Body of pancreas (tissue), 4 donors: ENCODE measurements around the gene RAX2. TPM values are rescaled to one million over a fixed set of nuclear protein-coding genes. Genes with fewer than 3 reads are reported as not detected.

Source experiments
- ATAC-seq: fragments of 150-250 bp; one replicate; pipeline ENCODE4 v1.9.1; 2016
- DNase-seq, 4 donors: peaks; one replicate each; pipeline ENCODE4 v3.0.0-alpha.2; 2019
- H3K27ac ChIP-seq, 4 donors: fragments of 200-600 bp; sonication (generic); 1 replicate in 3 of 4; 2 replicates in 1 of 4; pipeline versions ENCODE4 v1.5.1 to v1.6.1; 2016 to 2019; ENCODE audit warnings: mild to moderate bottlenecking in 1 of 4, mixed read lengths in 1 of 4, moderate library complexity in 1 of 4
- H3K27me3 ChIP-seq, 2 donors: fragments of 200-600 bp; sonication (generic); one replicate each; pipeline ENCODE4 v1.6.0; 2016; ENCODE audit warnings: mild to moderate bottlenecking in 1 of 2
- H3K36me3 ChIP-seq, 2 donors: fragments of 200-600 bp; sonication (generic); replicated peaks in 1 of 2; 2 replicates each; pipeline ENCODE4 v1.5.1; 2016; ENCODE audit warnings: low read depth in 2 of 2; ENCODE audit not compliant: insufficient read depth in 1 of 2
- H3K4me1 ChIP-seq: fragments of 200-600 bp; sonication (generic); one replicate; pipeline ENCODE4 v1.6.0; 2016
- H3K4me3 ChIP-seq, 2 donors: fragments of 200-600 bp; sonication (generic); 1 replicate in 1 of 2; 2 replicates in 1 of 2; pipeline ENCODE4 v1.5.1; 2016 to 2019
- H3K9me3 ChIP-seq, 3 donors: fragments of 200-600 bp; sonication (generic); 1 replicate in 2 of 3; 2 replicates in 1 of 3; pipeline ENCODE4 v1.5.1; 2016
- POLR2A ChIP-seq, 3 donors: fragments of 450-650 bp; IDR thresholded peaks; one replicate each; pipeline ENCODE4 v1.6.1; 2016; ENCODE audit warnings: antibody characterized with exemption in 3 of 3, mild to moderate bottlenecking in 2 of 3
- WGBS, 2 donors: methylation state at CpG; one replicate each; pipeline ENCODE4 v1.1.5; 2017; 5-methylcytosine and 5-hydroxymethylcytosine counted together
- intact Hi-C: fragments of 100-400 bp; cut with DNase I; formaldehyde crosslinking; loops from one replicate; pipeline ENCODE4 v1.15.1; 2023
- total RNA-seq, 2 donors: library from RNA; depleted of rRNA; stranded (reverse); fragments of >200 nt; gene quantifications; one replicate each; pipeline ENCODE4 v1.1.0, GENCODE V29; 2016
- TF ChIP-seq, protein P1 (sequence below), 7 experiments: fragments of 450-650 bp in 4 of 7; fragments of 200-600 bp in 3 of 7; sonication (generic) in 3 of 7; IDR thresholded peaks; one replicate each; pipeline ENCODE4 v1.5.1; 2016 to 2019; ENCODE audit warnings: antibody characterized with exemption in 7 of 7

RAX2 gene
- total RNA-seq, 2 donors from 2014 or later = not detected

DNA sequence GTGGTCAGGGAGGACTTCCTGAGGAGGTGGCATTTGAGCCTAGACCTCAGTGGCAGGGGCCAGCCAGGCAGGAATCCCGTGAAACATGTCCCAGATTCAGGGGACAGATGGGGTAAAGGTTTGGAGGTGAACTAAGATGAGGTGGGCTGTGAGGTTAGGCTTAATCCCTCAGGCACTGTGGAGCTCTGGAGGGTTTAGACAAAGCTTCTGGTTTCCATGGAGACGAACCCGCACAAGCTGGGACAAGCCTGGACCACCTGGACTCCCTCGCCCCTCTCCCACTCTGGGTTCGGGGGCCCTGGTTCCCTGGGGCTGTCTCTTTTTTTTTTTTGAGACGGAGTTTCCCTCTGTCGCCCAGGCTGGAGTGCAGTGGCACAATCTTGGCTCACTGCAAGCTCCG is 48.1 kb downstream of the RAX2 start:
- Histone ChIP-seq H3K27ac (no peak overlapping the region), H3K36me3 (no peaks in the 10 kb centered on the region), H3K4me1 (peaks cover 41% of the 10 kb centered on the region), H3K9me3 (no peaks in the 10 kb centered on the region), H3K4me3 (no peak overlapping the region), H3K27me3 (no peaks in the 10 kb centered on the region)
- ATAC-seq (no peak), DNase-seq (no peak)
- intact Hi-C loops = no loop called here
- 74 to 76% methylated on average over 8 of the region's 8 CpGs for WGBS, 2 donors
- TF ChIP-seq POLR2A (IDR thresholded peaks at IDR 0.05) = no peak
- TF ChIP-seq, protein P1, sequence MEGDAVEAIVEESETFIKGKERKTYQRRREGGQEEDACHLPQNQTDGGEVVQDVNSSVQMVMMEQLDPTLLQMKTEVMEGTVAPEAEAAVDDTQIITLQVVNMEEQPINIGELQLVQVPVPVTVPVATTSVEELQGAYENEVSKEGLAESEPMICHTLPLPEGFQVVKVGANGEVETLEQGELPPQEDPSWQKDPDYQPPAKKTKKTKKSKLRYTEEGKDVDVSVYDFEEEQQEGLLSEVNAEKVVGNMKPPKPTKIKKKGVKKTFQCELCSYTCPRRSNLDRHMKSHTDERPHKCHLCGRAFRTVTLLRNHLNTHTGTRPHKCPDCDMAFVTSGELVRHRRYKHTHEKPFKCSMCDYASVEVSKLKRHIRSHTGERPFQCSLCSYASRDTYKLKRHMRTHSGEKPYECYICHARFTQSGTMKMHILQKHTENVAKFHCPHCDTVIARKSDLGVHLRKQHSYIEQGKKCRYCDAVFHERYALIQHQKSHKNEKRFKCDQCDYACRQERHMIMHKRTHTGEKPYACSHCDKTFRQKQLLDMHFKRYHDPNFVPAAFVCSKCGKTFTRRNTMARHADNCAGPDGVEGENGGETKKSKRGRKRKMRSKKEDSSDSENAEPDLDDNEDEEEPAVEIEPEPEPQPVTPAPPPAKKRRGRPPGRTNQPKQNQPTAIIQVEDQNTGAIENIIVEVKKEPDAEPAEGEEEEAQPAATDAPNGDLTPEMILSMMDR (IDR thresholded peaks at IDR 0.05) = no peak

DNA sequence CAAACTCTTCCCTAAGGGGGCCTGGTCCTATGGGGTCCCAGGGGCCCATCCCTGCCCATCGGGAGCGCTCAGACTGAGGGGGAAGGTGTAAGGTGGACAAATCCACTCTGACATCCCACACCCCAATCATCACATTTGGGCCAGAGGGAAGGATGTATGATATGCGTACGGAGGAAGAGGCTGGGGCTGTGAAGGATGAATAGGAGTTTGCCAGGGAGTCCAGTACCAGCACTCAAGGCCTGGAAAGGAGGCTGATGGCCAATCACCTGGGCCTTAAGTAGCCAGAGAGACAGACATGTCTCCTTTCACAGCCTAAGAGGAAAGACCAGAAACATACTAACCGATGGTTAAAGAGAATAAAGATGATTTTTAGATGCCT is 48.9 kb downstream of the RAX2 start:
- Histone ChIP-seq H3K9me3 (no peaks in the 10 kb centered on the region), H3K27me3 (no peaks in the 10 kb centered on the region), H3K4me3 (no peak overlapping the region), H3K4me1 (peaks cover 45% of the 10 kb centered on the region), H3K27ac (peak overlapping the region in 2 of 4 donors; percentile 41 to 47), H3K36me3 (no peaks in the 10 kb centered on the region)
- 85 to 86% methylated on average over 5 of the region's 5 CpGs for WGBS, 2 donors
- ATAC-seq (no peak), DNase-seq (no peak)
- intact Hi-C loops = no loop called here
- TF ChIP-seq, protein P1 (IDR thresholded peaks at IDR 0.05) = no peak
- TF ChIP-seq POLR2A (IDR thresholded peaks at IDR 0.05) = no peak

DNA sequence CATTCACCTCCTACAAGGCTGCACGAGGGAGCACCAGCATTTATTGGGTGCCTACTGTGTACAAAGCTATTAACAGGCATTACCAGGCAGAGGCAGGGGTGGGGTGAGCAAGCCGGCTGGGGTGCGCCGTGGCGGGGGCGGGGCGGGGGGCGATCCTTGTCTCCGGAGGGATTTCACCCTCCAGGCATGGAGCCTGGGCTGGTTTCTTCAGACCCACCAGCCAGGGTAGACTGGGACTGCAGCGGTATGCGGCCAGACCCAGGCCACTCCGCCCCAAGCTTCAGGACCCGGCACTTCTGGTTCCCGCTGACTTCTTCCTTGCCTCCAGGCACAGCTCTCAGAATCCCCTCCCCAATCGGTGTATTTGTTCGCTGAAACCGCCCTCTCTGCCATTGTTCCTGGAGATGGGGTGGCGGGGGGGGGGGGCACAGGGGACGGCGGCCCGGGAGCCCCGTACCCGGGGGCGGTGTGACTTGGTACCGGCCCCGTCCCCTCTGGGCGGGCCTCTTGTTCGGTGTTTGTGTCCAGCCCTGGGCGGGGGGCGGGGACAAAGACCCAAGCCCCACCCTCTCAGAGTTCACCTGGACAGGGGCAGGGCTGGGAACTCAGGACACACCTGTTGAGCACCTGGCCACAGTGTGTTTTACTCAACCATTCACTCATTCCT is 49.5 kb downstream of the RAX2 start:
- Histone ChIP-seq H3K27ac (peak overlapping the region; percentile 23 to 47 (median 38)), H3K4me3 (peak overlapping the region; percentile 33 to 38), H3K9me3 (no peaks in the 10 kb centered on the region), H3K4me1 (peaks cover 45% of the 10 kb centered on the region), H3K36me3 (no peaks in the 10 kb centered on the region), H3K27me3 (no peaks in the 10 kb centered on the region)
- ATAC-seq = peak; percentile 66
- TF ChIP-seq POLR2A (IDR thresholded peaks at IDR 0.05) = no peak
- TF ChIP-seq, protein P1 (IDR thresholded peaks at IDR 0.05) = no peak
- 4 to 8% methylated on average over 2 to 23 of the region's 30 CpGs for WGBS, 2 donors
- peak; percentile 87 to 94 (median 88) for DNase-seq
- intact Hi-C loops = no loop called here

DNA sequence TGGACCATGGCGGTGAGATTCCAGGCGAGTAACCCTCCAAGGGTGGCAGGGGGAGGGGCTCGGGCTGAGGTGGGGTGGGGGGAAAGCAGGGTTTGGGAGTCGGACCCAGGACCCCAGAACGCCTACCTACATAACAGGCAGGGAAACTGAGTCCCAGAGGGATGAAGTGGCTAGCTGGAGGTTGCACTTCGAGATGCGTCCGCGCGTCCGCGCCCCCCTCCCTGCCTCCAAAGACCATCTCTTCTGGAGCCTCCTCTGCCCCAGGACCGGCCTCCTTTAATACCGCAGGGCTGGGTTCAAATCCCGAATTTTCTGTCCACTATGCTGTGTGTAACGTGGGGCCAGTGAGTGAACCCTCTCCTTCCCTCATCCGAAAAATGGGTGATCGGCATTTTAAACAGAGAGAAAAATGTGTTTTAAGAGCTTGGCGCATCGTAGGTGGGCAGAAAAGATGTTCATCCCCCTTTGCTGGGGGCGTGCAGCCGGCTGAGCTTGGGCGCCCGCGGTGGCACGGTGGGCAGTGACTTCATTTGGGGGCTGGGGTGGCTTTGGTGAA is 50.1 kb downstream of the RAX2 start:
- peak overlapping the region; percentile 33 to 38 for H3K4me3 ChIP-seq
- no peaks in the 10 kb centered on the region for H3K27me3 ChIP-seq
- DNase-seq (no peak), ATAC-seq (no peak)
- no peaks in the 10 kb centered on the region for H3K36me3 ChIP-seq
- peak overlapping the region in 3 of 4 donors; percentile 23 to 47 (median 34) for H3K27ac ChIP-seq
- no peaks in the 10 kb centered on the region for H3K9me3 ChIP-seq
- TF ChIP-seq POLR2A (IDR thresholded peaks at IDR 0.05) = no peak
- TF ChIP-seq, protein P1 (IDR thresholded peaks at IDR 0.05) = no peak
- intact Hi-C loops = no loop called here
- H3K4me1 ChIP-seq = peaks cover 45% of the 10 kb centered on the region
- WGBS, 2 donors = 0 to 2% methylated on average over 11 to 26 of the region's 26 CpGs
